Globus pallidus (tissue), 1 donor: ENCODE results near the gene UGCG.
"Not testable (repeated sequence)": the region's sequence is repeated elsewhere in the genome, so short reads cannot be mapped to it uniquely, and the experiment has no call there.

ENCODE experiments used
- DNase-seq: peaks from one replicate; pipeline ENCODE4 v3.0.0-alpha.2; 2015; ENCODE audit warnings: low spot score

Gene UGCG

GRCh38 chr9:111920531-111920930, 23.9 kb downstream of the UGCG start:
- no peak for DNase-seq

GRCh38 chr9:111922324-111923013, 25.9 kb downstream of the UGCG start:
- peak; percentile 12 for DNase-seq

- DNase-seq, result no peak
Observed at GRCh38 chr9:111924281-111924680, 27.7 kb downstream of the UGCG start.

GRCh38 chr9:111925017-111925770, 28.6 kb downstream of the UGCG start:
- DNase-seq, result no peak

- DNase-seq, result no peak
Observed at GRCh38 chr9:111925784-111926183, 29.2 kb downstream of the UGCG start.

DNA sequence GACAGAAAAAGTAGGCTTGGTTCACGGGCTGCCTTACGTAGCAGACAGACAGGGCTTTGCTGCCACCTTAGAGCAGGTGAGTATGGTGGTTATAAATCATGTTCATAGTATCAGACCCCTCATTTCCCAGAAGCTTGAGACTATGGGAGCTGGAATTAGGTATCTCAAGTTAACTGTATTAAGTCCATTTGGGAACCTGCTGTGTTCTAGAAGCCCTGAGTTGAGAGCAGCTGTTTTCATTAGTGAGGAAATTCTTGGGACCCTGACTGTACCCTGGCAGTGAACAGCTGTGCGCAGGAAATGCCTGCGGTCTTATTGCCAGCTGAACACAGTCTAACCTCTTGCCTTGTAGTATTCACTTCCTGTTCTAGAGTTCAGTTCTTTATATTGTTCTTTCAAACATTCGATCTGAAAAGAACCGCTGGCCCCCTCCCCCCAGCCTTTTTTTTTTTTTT, 29.8 kb downstream of the UGCG start:
- DNase-seq, result peak; percentile 26

DNA sequence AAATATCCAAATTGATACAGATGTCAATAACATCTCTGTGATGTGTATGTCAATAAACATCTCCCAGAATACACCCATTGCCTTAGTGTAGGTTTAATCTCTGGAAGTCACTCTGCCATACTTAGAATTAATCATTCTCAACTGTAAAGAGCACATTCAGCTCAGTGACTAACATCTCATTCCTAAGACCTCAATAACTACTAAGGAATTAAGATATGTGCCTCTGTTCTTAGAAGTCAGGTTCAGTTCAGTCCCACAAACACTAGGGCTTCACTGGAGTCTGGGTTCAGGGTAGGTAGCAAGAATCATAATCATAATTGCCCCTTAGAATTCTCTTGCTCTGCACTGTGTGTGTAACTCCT, 31.7 kb downstream of the UGCG start:
- no peak for DNase-seq

DNA sequence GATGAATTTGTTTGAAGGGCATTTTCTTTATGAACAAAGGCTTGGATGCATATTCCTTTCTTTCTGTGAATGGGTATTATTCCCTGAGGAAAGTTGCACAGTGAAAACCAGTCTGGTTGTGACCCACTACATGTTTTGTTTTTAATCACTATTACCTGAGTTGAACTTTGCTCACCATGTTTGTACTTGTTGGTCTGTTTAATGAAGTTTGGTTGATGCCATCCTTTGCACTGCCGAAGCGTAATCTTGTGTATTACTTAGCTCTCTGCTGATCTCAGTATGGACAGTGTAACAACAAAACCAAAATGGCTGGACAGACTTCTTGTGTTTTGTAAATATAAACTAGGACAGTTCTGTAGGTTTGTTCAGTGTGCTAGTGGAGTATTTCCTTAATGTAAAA, 38.1 kb downstream of the UGCG start:
- DNase-seq, result no peak

DNA sequence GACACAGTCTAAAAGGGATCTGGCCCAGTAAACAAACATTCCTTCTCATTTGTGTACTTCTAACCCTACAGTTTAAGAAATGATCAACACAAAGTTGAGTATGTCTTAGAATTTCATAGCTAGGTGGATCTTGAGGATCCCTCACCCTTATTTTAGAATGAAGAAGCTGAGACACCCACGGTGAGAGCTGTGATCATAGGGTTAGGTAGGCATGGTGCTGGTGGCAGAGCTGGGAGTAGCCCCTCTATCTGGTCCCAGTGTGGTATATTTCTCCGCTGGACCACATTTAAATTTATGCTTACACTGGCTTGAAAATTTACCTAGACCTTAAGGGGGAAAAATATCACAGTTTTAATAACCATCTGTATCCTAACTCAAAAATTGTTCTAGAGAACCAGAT, 39.8 kb downstream of the UGCG start:
- no peak for DNase-seq

DNA sequence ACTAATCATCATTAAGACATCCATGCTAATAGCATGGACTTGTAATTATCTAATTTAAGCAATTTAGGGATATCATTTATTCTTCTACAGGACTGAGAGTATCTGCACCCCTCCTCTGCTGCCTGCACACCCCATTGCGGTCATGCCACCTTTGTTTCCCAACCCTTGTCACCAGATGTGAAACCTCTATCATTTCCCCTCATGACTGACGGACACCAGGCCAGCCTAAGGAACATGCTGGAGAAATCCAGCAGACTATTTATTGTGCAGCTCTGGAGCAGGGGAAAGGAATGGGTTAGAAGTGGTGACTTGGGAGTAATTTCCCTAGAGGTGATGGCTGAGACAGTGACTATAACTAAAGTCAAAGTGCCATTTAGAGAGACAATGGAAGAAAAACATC, 40.7 kb downstream of the UGCG start:
- DNase-seq, result no peak

DNA sequence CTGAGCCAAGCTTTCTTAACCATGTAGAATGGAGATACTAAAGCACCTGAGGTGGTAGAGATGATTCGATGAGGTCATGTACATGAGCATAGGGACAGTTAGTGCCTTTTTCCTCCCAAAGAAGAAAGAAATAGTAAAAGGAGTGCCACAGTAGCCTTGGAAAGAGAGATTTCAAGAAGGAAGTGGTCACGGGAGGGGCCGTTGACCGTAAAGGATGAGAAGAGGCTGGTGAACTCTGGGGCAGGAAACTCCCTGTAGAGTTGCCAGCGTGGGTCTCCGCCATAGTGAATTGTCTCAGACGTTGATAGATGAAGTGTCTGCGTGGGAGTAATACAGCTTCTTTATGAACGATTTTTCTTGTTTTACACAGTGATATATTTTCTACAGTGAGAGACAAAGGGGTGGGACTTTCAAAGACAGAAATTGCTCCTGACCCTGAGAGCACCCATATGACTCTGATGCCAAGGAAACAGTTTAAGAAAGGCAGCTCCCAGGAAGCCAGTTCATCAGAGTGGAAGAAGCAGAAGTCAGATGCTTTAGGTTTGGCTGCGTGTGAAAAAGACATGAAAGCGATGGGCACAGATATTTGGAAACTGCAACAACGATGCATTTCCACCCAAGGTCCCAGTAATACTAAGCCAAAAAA, 41.3 kb downstream of the UGCG start:
- DNase-seq, result no peak

DNA sequence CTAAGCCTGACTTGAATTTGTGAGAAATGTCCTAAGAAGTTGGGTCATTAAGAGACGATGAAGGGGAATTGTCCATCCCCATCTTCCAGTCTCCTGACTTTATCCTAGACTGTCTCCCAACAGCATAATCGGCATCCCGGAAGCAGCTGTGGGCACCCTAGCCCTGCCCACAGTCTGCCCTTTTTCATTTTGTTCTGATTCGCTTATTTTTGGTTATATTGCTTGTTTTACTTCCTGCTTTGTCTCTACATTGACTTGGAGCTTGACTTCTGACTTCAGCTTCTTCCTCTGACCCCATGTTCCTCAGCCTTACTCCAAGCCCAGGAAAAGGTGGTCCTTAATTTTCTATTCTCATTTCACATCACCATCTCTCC, 41.8 kb downstream of the UGCG start:
- DNase-seq, result no peak

- no peak for DNase-seq
Observed at GRCh38 chr9:111939322-111939721, 42.7 kb downstream of the UGCG start.

- no peak for DNase-seq
Observed at GRCh38 chr9:111940697-111941096, 44.1 kb downstream of the UGCG start.

GRCh38 chr9:111943200-111943599, 46.6 kb downstream of the UGCG start:
- DNase-seq, result no peak

- DNase-seq, result no peak
Observed at GRCh38 chr9:111943746-111944145, 47.1 kb downstream of the UGCG start.

DNA sequence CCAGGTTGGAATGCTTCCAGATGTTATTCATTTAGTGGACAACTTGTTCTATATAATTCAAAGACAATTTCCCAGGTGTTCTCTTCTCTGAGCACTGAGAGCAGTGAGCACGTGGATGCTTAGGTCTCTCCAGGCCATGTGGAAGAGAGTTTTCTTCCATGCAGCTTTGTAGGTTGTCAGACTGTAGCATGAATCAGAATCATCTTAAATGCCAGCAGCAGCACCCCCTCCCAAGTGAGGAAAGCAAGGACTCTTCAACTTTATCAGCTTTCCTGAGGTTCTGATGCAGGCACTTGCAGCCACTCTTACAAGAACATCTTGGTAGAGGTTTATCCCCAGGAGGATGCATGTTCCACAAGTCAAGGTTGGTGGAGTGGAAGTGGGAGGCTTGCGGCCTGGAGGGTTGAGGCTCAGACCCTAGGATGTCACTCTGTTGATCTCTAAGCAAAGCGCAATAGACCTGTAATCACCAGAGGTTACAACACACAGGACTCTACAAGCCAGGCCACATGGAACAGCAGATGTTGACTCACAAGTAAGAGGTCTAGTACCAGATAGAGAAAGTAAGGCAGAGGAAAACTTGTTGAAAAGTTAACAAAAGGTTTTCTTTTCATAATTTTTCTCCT, 47.7 kb downstream of the UGCG start:
- DNase-seq, result no peak

- no peak for DNase-seq
Observed at GRCh38 chr9:111945216-111945615, 48.6 kb downstream of the UGCG start.

DNA sequence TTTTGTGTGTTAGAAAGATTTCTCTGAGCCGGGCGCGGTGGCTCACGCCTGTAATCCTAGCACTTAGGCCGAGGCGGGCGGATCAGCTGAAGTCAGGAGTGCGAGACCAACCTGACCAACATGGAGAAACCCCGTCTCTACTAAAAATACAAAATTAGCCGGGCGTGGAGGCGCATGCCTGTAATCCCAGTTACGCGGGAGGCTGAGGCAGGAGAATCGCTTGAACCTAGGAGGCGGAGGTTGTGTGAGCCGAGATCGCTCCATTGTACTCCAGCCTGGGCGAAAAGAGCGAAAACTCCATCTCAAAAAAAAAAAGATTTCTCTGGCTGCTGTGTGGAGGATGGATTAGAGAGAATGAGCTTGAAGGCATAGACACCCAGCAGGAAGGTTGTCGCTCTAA, 51.5 kb downstream of the UGCG start:
- DNase-seq, result not testable (repeated sequence)

GRCh38 chr9:111948951-111949350, 52.3 kb downstream of the UGCG start:
- no peak for DNase-seq

GRCh38 chr9:111949919-111950318, 53.3 kb downstream of the UGCG start:
- no peak for DNase-seq

DNA sequence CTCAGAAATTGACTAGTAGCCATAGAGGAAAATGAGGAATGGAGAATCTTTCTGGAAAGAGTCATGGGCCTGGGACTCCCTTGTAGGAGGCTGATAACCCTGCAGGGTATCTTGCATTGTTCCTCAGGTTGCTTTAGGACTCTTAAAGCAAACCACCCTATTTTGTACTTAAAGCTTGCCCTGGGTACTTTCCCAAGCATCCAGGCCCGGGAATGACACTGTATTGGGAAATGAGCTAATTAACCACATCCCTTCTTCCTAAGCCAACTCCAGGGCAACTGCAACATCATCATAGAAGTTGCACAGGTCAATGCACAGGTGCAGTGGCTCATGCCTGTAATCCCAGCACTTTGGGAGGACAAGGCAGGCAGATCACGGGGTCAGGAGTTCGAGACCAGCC, 55.9 kb downstream of the UGCG start:
- DNase-seq, result no peak

DNA sequence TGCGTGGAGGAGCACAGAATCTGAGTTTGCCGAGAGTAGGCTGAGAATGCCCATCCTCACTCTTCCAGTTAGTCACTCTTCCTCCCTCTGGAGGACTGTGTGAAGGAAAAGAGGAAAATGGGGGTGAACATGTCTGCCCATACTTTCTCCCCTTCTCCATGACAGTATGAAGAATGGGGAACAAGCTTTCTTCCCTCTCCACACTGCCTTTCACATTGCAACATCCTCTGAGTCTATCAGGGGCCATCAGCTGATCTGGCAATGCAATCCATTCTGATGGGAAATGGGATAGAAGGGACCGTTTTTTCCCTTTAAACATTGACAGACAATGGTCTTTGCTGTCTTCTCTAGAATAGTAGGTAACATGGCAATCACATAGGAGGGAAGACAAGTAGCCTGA, 56.8 kb downstream of the UGCG start:
- DNase-seq, result no peak
